ENCODE results near the gene COL5A1.

The COL5A1 gene

GRCh38 chr9:134777153-134777552 is 135.6 kb downstream of the COL5A1 start:
- DNase-seq: no peak

- DNase-seq: no peak
Observed at GRCh38 chr9:134778156-134778555, 136.6 kb downstream of the COL5A1 start.

- DNase-seq: no peak
Observed at GRCh38 chr9:134778841-134779411, 137.3 kb downstream of the COL5A1 start.

- no peak for DNase-seq
Observed at GRCh38 chr9:134779640-134780039, 138.0 kb downstream of the COL5A1 start.

- DNase-seq: no peak
Observed at GRCh38 chr9:134781591-134782302, 140.1 kb downstream of the COL5A1 start.

GRCh38 chr9:134782921-134783698 is 141.5 kb downstream of the COL5A1 start:
- no peak for DNase-seq

GRCh38 chr9:134783699-134784039 is 142.1 kb downstream of the COL5A1 start:
- no peak for DNase-seq

GRCh38 chr9:134784577-134785305 is 143.1 kb downstream of the COL5A1 start:
- no peak for DNase-seq

- no peak for DNase-seq
Observed at GRCh38 chr9:134785325-134786108, 143.9 kb downstream of the COL5A1 start.

GRCh38 chr9:134787601-134788531 is 146.3 kb downstream of the COL5A1 start:
- no peak for DNase-seq

- DNase-seq: no peak
Observed at GRCh38 chr9:134789168-134789567, 147.6 kb downstream of the COL5A1 start.

GRCh38 chr9:134791009-134791408 is 149.4 kb downstream of the COL5A1 start:
- DNase-seq: no peak

- DNase-seq: no peak
Observed at GRCh38 chr9:134792627-134793026, 151.0 kb downstream of the COL5A1 start.

GRCh38 chr9:134793288-134794188 is 151.9 kb downstream of the COL5A1 start:
- no peak for DNase-seq

GRCh38 chr9:134794663-134795370 is 153.2 kb downstream of the COL5A1 start:
- DNase-seq: no peak

GRCh38 chr9:134795446-134795845 is 153.8 kb downstream of the COL5A1 start:
- no peak for DNase-seq

- DNase-seq: no peak
Observed at GRCh38 chr9:134796882-134797281, 155.3 kb downstream of the COL5A1 start.

- no peak for DNase-seq
Observed at GRCh38 chr9:134800791-134801339, 159.3 kb downstream of the COL5A1 start.

- DNase-seq: no peak
Observed at GRCh38 chr9:134802216-134802795, 160.7 kb downstream of the COL5A1 start.
